Measurements from ENCODE around the gene CD24.

The CD24 gene

DNA sequence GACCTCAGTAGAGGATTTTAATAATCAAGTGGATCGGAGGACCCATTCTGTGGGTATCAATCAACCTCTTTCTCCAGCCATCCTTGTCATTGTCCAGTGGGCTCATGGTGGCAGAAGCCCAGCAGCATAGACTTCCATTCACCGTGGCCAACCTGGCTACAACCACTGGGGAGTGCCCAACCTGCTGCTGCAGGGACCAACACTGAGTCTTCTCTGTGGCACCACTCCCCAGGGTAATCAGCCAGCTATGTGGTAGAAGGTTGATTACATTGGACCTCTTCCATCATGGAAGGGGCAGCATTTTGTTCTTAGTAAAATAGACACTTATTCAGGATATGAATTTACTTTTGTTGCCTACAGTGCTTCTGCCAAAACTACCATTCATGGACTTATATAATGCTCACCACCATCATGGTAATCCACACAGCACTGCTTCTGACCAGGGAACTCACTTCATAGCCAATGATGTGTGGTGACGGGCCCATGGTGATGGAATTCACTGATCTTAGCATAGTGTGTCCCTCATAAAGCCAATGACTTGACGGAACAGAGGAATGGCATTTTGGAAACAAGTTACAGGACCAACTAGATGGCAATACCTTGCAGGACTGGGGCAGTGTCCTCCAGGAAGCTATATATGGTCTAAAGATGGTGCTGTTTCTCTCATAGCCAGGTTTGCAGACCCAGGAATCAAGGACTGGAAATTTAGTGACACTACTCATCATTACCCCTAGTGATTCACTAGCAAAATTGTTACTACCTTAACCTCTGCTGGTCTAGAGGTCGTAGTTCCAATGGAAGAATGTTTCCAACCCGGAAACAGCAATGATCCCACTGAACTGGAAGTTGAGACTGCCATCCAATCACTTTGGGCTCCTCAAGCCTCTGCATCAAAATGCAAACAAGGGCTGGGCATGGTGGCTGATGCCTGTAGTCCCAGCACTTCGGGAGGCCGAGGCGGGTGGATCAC lies 7.6 kb downstream of the CD24 start:
- FAIRE-seq = no peak

DNA sequence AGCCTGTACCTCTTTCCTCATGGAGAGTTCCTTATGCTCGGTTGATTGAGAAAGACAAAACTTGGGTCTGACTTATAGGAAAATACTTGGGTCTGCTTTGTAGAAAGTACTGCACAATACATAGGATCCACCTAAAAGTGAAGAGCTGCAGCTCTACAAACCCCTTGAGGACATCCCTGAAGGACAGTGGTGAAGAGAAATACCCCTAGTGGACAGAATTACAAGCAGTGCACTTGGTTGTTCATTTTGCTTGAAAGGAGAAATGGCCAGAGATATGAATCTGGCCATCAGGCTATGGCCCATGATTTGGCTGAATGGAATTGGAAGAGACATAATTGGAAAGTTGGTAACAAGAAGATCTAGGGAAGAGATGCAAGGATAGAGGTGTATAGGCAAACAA lies 8.3 kb downstream of the CD24 start:
- FAIRE-seq = no peak

DNA sequence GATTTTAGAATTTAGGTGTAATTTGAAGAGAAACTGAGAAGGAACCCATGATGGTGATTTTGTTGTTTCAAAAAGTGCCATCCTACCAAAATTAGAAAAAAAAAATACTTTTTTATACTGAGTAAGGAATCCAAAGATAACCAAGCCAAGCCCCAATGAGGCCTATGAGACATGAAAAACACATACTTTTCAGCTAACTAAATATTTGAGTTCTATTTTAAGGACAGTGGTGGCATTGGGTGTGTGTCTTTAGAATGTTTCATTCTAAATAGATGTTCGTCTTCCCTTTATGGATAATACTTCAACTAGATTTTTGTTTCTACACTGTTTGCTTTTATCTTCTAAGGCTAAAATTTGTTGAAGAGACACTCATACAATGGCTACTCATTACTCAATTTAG lies 9.6 kb downstream of the CD24 start:
- no peak for FAIRE-seq

DNA sequence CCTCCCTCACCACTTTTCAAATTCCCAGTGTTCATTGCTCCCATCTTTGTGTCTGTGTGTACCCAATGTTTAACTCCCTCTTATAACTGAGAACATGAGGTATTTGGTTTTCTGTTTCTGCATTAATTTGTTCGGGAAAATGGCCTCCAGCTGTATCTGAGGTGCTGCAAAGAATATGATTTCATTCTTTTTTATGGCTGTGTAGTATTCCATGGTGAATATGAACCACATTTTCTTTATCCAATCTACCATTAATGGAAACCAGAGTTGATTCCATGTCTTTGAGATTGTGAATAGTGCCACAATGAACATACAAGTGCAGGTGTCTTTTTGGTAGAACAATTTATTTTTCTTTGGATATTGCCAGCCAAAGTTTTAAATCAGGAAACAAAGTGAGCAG lies 10.4 kb downstream of the CD24 start:
- FAIRE-seq = no peak

DNA sequence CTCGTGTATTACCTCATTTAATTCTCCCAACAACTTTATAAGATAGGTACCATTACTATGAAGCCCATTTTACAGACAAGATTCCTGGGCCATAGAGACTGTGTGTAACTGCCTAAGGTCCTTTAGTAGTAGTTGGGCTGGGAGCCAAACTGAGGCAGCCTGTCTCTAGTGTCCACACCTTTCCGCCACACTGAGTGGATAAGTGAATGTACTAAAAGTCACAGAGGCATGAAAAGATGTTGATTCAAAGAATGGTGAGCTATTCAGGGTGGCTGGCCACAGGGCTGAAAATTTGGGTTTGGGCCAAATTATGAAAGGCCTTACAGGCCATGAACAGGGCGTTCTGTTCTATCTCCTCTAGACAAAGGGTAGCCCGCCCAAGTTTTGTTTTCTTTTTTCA lies 11.0 kb downstream of the CD24 start:
- FAIRE-seq = no peak

DNA sequence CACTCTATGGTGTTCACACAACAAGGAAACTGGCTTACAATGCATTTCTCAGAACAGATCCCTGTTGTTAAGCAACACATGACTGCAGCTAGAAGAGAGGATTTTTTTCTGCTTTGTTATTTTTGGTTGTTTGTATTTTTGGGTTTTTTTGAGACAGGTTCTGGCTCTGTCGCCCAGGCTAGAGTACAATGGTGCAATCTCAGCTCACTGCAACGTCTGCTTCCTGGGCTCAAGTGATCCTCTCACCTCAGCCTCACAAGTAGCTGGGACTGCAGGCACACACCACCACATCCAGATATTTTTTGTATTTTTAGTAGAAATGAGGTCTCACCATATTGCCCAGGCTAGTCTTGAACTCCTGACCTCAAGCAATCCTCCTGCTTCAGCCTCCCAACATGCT lies 12.7 kb downstream of the CD24 start:
- no peak for FAIRE-seq

DNA sequence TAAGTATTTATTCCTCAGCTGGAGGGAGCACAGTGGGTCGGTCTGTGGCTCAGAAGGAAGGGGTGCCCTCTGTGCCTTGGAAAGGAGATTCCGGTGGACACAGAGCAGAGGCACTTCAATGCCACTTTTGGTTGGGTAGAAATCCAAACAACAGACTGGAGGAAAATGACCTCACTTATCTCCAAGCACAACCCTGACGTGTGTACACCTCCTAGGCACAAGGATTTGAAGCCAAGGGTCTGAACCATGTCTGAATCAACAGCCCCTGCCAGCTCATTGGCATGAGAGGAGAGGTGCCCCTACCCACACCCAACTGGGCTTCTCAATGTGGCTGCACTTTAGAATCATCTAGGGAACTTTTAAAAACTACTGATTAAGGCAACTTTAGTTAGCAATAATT lies 13.4 kb downstream of the CD24 start:
- no peak for FAIRE-seq

DNA sequence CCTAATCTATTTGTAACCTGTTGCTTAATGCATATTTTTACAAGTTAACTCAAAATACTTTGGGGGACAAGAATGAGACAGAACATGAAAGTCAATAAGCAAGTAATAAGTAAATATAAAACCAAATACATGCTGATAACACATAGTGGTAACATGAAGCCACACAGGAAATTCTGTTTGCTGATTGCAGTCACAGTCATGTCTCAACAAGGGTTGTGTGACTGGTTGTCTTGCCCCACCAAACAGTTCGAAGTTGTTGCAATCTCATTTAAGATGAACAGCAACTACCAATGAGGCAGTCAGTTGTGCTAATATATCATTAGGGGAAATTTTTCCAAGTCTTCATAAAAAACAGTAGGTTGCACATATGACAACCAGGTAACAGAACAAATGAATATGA lies 14.5 kb downstream of the CD24 start:
- no peak for FAIRE-seq

DNA sequence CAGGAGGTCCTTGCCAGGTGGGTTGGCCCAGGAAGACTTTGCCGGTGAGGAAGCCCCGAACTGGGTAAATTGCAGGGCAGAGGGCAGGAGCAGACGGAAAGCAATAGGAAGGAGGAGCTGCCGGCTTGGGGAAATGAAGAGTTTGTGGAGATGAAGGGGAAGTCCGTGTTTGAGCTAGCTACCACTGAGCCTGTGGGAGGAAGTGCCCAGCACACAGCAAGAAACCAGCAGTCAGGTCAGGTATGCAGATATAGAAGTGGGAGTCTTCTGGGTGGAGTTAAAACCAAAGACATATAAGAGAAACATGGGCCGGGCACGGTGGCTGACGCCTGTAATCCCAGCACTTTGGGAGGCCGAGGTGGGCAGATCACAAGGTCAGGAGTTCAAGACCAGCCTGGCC lies 34.7 kb downstream of the CD24 start:
- no peak for FAIRE-seq

DNA sequence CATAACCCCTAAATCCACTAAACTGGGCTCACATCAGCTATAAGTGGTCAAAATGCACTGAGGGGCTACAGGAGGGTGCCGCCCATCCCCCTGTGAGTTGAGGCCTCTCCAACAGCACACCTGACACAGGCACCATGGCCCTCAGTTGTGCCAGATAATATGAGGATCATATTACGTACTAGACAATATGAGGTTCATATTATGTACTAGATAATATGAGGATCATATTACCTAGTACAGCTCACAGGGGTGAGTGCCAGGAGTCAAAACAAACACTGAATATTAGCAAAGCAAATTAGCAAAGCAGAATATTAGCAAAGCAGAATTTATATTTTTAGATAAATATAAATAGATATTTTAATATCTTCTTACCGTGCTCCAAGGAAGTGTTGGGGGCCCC lies 35.3 kb downstream of the CD24 start:
- FAIRE-seq = no peak

DNA sequence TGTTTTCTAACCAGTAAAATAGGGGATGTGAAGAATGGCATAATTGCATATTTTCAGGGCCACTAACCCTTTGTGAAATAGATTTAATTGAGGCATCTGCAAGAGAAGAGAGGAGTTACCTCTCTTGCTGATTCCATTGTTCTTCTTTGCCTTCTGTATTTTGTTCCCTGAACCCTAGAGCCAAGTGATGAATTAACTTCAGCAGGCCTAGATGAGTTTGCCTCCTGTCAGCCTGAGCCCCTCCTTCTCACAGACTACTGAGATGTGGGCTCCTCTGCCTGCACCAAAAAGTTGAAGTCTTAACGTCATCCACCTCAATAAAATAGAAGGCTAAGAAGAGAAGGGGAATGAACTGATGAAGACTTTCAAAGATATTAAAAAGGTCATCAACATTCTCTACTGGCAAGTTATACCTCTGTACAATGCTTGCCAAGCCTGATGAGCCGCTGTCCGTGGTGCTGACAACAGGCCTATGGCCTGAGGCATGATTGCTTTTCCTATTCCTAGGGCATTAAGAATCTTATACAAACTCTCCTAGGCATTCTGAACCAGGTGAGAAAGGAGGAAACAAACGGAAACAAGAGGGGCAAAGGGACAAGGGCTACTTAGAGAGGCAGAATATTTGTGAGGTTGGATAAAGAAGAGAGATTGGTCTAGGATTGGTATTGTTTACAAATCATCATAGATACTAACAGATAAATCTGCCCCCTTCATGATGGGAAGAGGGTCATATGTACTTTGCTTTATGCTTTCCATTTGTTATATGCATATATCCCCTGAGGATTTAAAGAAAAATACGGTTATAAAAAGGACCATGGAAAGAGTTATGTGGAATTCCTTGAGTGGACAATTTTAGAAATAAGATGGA lies 46.8 kb downstream of the CD24 start:
- FAIRE-seq = no peak

DNA sequence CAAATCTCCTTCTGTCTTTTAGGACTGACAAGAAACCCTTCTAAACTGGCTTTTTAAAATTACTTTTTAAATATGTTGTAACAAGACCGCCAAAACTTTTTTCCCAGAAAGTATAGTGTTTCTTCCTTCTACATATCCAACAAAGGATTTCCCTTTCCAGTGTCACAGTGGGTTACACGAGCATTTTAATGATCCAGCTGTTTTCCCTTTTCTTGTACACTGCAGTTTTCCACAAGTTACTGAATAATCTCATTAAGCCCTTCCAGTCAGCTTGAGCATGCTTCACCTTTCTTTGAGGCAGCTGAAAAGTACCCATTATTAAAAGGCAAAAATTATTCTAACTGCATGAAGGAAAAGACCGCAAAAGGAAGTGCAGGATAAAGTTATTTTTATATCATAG lies 48.6 kb downstream of the CD24 start:
- no peak for FAIRE-seq

DNA sequence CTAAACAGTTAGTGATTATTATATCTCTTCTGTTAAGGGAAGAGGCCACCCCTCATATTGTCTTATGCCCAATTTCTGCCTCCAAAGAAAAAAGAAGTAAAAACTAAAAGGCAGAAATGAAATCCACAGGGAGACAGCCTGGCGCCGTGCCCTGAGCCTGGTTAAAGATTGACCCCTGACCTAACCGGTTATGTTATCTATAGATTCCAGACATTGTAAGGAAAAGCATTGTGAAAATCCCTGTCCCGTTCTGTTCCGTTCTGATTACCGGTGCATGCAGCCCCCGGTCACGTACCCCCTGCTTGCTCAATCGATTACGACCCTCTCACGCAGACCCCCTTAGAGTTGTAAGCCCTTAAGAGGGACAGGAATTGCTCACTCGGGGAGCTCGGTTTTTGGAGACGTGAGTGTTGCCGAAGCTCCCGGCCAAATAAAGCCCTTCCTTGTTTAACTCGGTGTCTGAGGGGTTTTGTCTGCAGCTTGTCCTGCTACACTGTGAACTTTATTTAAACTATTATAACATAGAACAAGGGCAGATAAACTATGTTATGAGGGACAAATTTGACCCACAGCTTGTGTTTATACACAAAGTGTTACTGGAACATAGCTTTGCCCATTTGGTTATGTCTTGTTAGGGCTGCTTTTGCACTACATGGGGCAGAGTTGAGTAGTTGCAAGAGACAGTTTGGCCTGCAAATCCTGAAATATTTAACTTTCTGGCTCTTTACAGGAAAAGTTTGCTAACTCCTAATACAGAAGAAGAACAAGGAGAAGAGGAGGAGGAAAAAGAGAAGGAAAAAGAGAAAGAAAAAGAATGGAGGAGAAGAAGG lies 49.6 kb downstream of the CD24 start:
- no peak for FAIRE-seq

DNA sequence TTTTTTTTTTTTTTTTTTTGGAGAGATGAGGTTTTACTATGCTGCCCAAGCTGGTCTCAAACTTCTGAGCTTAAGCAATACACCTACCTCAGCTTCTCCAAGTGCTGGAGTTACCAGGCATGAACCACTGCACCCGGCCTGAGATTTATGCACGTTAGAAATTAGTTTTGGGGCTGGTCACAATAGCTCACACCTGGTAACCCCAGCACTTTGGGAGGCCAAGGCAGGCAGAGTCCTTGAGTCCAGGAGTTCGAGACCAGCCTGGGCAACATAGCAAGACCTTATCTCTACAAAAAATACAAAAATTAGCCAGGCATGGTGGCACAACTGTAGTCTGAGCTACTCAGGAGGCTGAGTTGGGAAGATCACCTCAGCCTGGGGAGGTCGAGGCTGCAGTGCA lies 51.9 kb downstream of the CD24 start:
- no peak for FAIRE-seq
